H1 (cell line): Measurements from ENCODE around the gene NECAB3. TPM values are rescaled to one million over a fixed set of nuclear protein-coding genes. Genes with fewer than 3 reads are reported as not detected.

Source experiments
- CTCF ChIA-PET: fragments of 300-600 bp; sonication (Branson Sonifier 250); formaldehyde crosslinking; loops from one replicate; lab custom pipeline; 2021; ENCODE audit not compliant: partially characterized antibody; lab: Charles Lee
- POLR2A ChIA-PET: fragments of 300-600 bp; sonication (Branson Sonifier 250); formaldehyde crosslinking; loops from one replicate; lab custom pipeline; 2021; ENCODE audit warnings: inconsistent platforms; ENCODE audit not compliant: partially characterized antibody; lab: Charles Lee
- DNase-seq, 2 experiments: peaks; one replicate each; pipeline versions ENCODE4 v3.0.0 to v3.0.0-alpha.2; 2010 to 2022; ENCODE audit warnings: low spot score in 2 of 2, low read depth in 1 of 2, mixed read lengths in 1 of 2
- FAIRE-seq: peaks from 2 replicates; lab custom pipeline; 2011; peaks lifted over from hg19 to GRCh38; lab: Jason Lieb, UNC
- H2AFZ ChIP-seq: 2 replicates; pipeline ENCODE4 v1.8.1; 2012; ENCODE audit warnings: low read length, inconsistent platforms
- H2AK5ac ChIP-seq: 2 replicates; pipeline ENCODE4 v1.6.1; 2013; ENCODE audit warnings: low read depth, low read length
- H2BK120ac ChIP-seq: replicated peaks from 2 replicates; pipeline ENCODE3; 2013; ENCODE audit warnings: low read depth, low read length, inconsistent platforms
- H2BK12ac ChIP-seq: 2 replicates; pipeline ENCODE4 v1.6.1; 2013; ENCODE audit warnings: low read depth, low read length
- H2BK15ac ChIP-seq: 2 replicates; pipeline ENCODE4 v1.6.1; 2013; ENCODE audit warnings: low read length
- H2BK20ac ChIP-seq: 2 replicates; pipeline ENCODE4 v1.6.1; 2013; ENCODE audit warnings: low read length
- H2BK5ac ChIP-seq: 2 replicates; pipeline ENCODE4 v1.6.1; 2013; ENCODE audit warnings: low read depth, low read length
- H3K14ac ChIP-seq: 2 replicates; pipeline ENCODE4 v1.6.1; 2013; ENCODE audit warnings: inconsistent platforms; ENCODE audit not compliant: insufficient read length
- H3K18ac ChIP-seq: 2 replicates; pipeline ENCODE4 v1.6.1; 2013; ENCODE audit warnings: low read length; ENCODE audit errors: extremely low read depth
- H3K23ac ChIP-seq: 2 replicates; pipeline ENCODE4 v1.6.1; 2013; ENCODE audit warnings: inconsistent platforms; ENCODE audit not compliant: insufficient read length
- H3K23me2 ChIP-seq: 2 replicates; pipeline ENCODE4 v1.6.1; 2013; ENCODE audit warnings: low read depth, low read length
- H3K27ac ChIP-seq: 2 replicates; pipeline ENCODE4 v1.6.1; 2011; ENCODE audit warnings: low read depth, low read length, inconsistent platforms
- H3K27me3 ChIP-seq, 4 experiments: replicated peaks in 1 of 4; 1 replicate in 1 of 4; 2 replicates in 3 of 4; pipeline versions ENCODE4 v1.6.1 to v1.8.1; 2011 to 2013; ENCODE audit warnings: low read length in 3 of 4, mild to moderate bottlenecking in 3 of 4, inconsistent platforms in 2 of 4, mixed read lengths in 2 of 4, moderate library complexity in 1 of 4; ENCODE audit not compliant: control insufficient read depth in 3 of 4, insufficient read depth in 3 of 4; ENCODE audit errors: extremely low read depth in 1 of 4
- H3K36me3 ChIP-seq, 4 experiments: 2 replicates each; pipeline versions ENCODE4 v1.6.1 to v1.8.1; 2011 to 2013; ENCODE audit warnings: mild to moderate bottlenecking in 4 of 4, low read length in 3 of 4, moderate library complexity in 2 of 4, control low read depth in 1 of 4, inconsistent platforms in 1 of 4; ENCODE audit not compliant: insufficient read depth in 4 of 4, control insufficient read depth in 2 of 4
- H3K4ac ChIP-seq: replicated peaks from 2 replicates; pipeline ENCODE3; 2013; ENCODE audit warnings: low read length, low read depth, mixed read lengths, inconsistent platforms; ENCODE audit not compliant: insufficient read length
- H3K4me1 ChIP-seq, 4 experiments: replicated peaks in 1 of 4; 1 replicate in 1 of 4; 2 replicates in 3 of 4; pipeline versions ENCODE4 v1.6.1 to v1.8.1; 2011 to 2013; ENCODE audit warnings: low read length in 3 of 4, inconsistent platforms in 2 of 4, mixed read lengths in 1 of 4; ENCODE audit not compliant: insufficient read depth in 4 of 4, control insufficient read depth in 3 of 4
- H3K4me2 ChIP-seq, 2 experiments: 2 replicates each; pipeline versions ENCODE4 v1.6.1 to v1.8.1; 2011 to 2013; ENCODE audit warnings: low read depth in 2 of 2, low read length in 2 of 2, control low read depth in 1 of 2, inconsistent platforms in 1 of 2, mild to moderate bottlenecking in 1 of 2; ENCODE audit not compliant: insufficient read depth in 1 of 2
- H3K4me3 ChIP-seq, 4 experiments: fragments of 200-600, 300-600 bp in 1 of 4; sonication (generic), shearing (Covaris generic), sonication (Bioruptor Twin) in 1 of 4; 2 replicates each; pipeline versions ENCODE4 v1.5.1 to v1.8.1; 2011 to 2016; ENCODE audit warnings: low read length in 4 of 4, low read depth in 3 of 4, control low read depth in 2 of 4, inconsistent platforms in 2 of 4, mild to moderate bottlenecking in 2 of 4, mixed read lengths in 1 of 4, moderate library complexity in 1 of 4; ENCODE audit not compliant: insufficient read depth in 2 of 4; ENCODE audit errors: extremely low read depth in 1 of 4
- H3K56ac ChIP-seq: replicated peaks from 2 replicates; pipeline ENCODE3; 2013; ENCODE audit warnings: low read depth, mild to moderate bottlenecking, mixed read lengths, low read length, inconsistent platforms; ENCODE audit not compliant: insufficient read length
- H3K79me1 ChIP-seq: 2 replicates; pipeline ENCODE4 v1.6.1; 2013; ENCODE audit warnings: low read depth, low read length, control low read depth
- H3K79me2 ChIP-seq, 2 experiments: 2 replicates each; pipeline versions ENCODE4 v1.6.1 to v1.8.1; 2012 to 2013; ENCODE audit warnings: low read length in 2 of 2, mild to moderate bottlenecking in 2 of 2, inconsistent platforms in 1 of 2; ENCODE audit not compliant: insufficient read depth in 2 of 2, control insufficient read depth in 1 of 2
- H3K9ac ChIP-seq, 4 experiments: replicated peaks in 1 of 4; 1 replicate in 1 of 4; 2 replicates in 3 of 4; pipeline versions ENCODE4 v1.6.1 to v1.8.1; 2011 to 2013; ENCODE audit warnings: low read depth in 3 of 4, low read length in 3 of 4, control low read depth in 2 of 4, mild to moderate bottlenecking in 2 of 4, moderate library complexity in 2 of 4, inconsistent platforms in 1 of 4; ENCODE audit errors: extremely low read depth in 1 of 4
- H3K9me3 ChIP-seq, 2 experiments: 2 replicates each; pipeline versions ENCODE4 v1.6.1 to v1.8.1; 2012 to 2013; ENCODE audit warnings: mild to moderate bottlenecking in 2 of 2, moderate library complexity in 2 of 2, control low read depth in 1 of 2, inconsistent platforms in 1 of 2, low read depth in 1 of 2, low read length in 1 of 2, mixed read lengths in 1 of 2; ENCODE audit not compliant: insufficient read depth in 2 of 2
- H4K20me1 ChIP-seq, 2 experiments: replicated peaks in 1 of 2; 2 replicates each; pipeline versions ENCODE3 to v1.8.1; 2011 to 2013; ENCODE audit warnings: inconsistent platforms in 2 of 2, low read length in 2 of 2, mild to moderate bottlenecking in 1 of 2; ENCODE audit not compliant: insufficient read depth in 2 of 2, control insufficient read depth in 1 of 2
- H4K5ac ChIP-seq: 2 replicates; pipeline ENCODE4 v1.6.1; 2013; ENCODE audit warnings: low read length, low read depth, mixed read lengths, inconsistent platforms; ENCODE audit not compliant: insufficient read length
- H4K8ac ChIP-seq: 2 replicates; pipeline ENCODE4 v1.8.0; 2013; ENCODE audit warnings: mild to moderate bottlenecking, moderate library complexity, low read length, inconsistent platforms; ENCODE audit not compliant: insufficient read depth; ENCODE audit errors: extremely low read depth
- H4K91ac ChIP-seq: replicated peaks from 2 replicates; pipeline ENCODE3; 2013; ENCODE audit warnings: low read length, mixed read lengths, inconsistent platforms; ENCODE audit not compliant: insufficient read length
- HDAC6 ChIP-seq: IDR thresholded peaks from one replicate; pipeline ENCODE4 v1.7.1; 2012; ENCODE audit warnings: low read depth, mild to moderate bottlenecking, inconsistent platforms, low read length, moderate library complexity
- KDM5A ChIP-seq: fragments of 200-600 bp; IDR thresholded peaks from 2 replicates; pipeline ENCODE4 v1.7.1; 2012; ENCODE audit warnings: mild to moderate bottlenecking, low read length, inconsistent platforms, mixed read lengths
- MAFK ChIP-seq: IDR thresholded peaks from 2 replicates; pipeline ENCODE4 v1.6.1; 2012; ENCODE audit warnings: low read depth, mild to moderate bottlenecking, improper control_type of control experiment, low read length
- NANOG ChIP-seq: IDR thresholded peaks from 2 replicates; pipeline ENCODE4 v1.6.1; 2011; ENCODE audit warnings: low read length, low read depth, mild to moderate bottlenecking, inconsistent platforms; ENCODE audit not compliant: insufficient read depth, poor library complexity, severe bottlenecking
- PHF8 ChIP-seq: fragments of 200-600 bp; sonication (generic); conservative IDR thresholded peaks from 2 replicates; pipeline ENCODE4 v1.7.1; 2012; ENCODE audit warnings: low read depth, mild to moderate bottlenecking, inconsistent platforms, low read length, moderate library complexity
- RBBP5 ChIP-seq: IDR thresholded peaks from 2 replicates; pipeline ENCODE4 v1.7.1; 2012; ENCODE audit warnings: low read depth, mild to moderate bottlenecking, inconsistent platforms, low read length, moderate library complexity, borderline replicate concordance
- WGBS, 2 experiments: shearing (Covaris generic) in 1 of 2; methylation state at CpG; one replicate each; pipeline versions ENCODE4 v1.1.6 to v1.1.7; 2013 to 2015; ENCODE audit warnings: low lambda C conversion rate in 2 of 2, mixed read lengths in 2 of 2, inconsistent platforms in 1 of 2, low coverage in 1 of 2, missing lambda C conversion rate in 1 of 2; ENCODE audit not compliant: insufficient replicate concordance in 2 of 2, insufficient coverage in 1 of 2, insufficient read length in 1 of 2; ENCODE audit errors: extremely low coverage in 1 of 2, missing lambda C conversion rate in 1 of 2; 5-methylcytosine and 5-hydroxymethylcytosine counted together
- polyA plus RNA-seq, 7 experiments: library from polyadenylated mRNA; depleted of rRNA in 3 of 7; stranded (reverse) in 5 of 7; unstranded in 2 of 7; fragments of >200 nt in 5 of 7; fragments of 200-250 nt in 2 of 7; gene quantifications; 1 replicate in 5 of 7; 2 replicates in 1 of 7; 4 replicates in 1 of 7; pipeline versions ENCODE4 v1.2.1 to v1.2.3, GENCODE V29; 2011 to 2013; ENCODE audit warnings: missing spikeins in 2 of 7, mixed read lengths in 2 of 7
- total RNA-seq: library from RNA; stranded (reverse); fragmentation: NEBNext Ultra II Directional; extraction: Animal tissue kit (Norgen Biotek cat#: 25700); gene quantifications from 2 replicates; pipeline ENCODE4 v1.2.1, GENCODE V29; 2021

NECAB3 gene
- total and polyA plus RNA-seq, 2 of the 8 experiments (the other 6 are each of a cell fraction or from before 2014, with no cell fraction given): 20.5 to 46.2 TPM

GRCh38 chr20:33669873-33670640, 4.2 kb downstream of the NECAB3 start:
- Histone ChIP-seq H3K14ac (no peak overlapping the region), H3K4ac (no peak overlapping the region), H3K27ac (no peak overlapping the region), H2BK20ac (no peak overlapping the region), H3K23me2 (peaks cover 27% of the 10 kb centered on the region), H3K23ac (no peak overlapping the region), H4K91ac (no peak overlapping the region), H2BK12ac (no peak overlapping the region), H4K20me1 (peaks cover 0 to 15% of the 10 kb centered on the region in 2 experiments), H4K8ac (no peak overlapping the region; the same call in 1 of the 2 replicates), H2AFZ (no peak overlapping the region), H4K5ac (no peak overlapping the region), H3K4me3 (no peak overlapping the region), H3K36me3 (peaks cover 2 to 10% (median 6%) of the 10 kb centered on the region in 4 experiments; a peak in 4 of 8 replicates), H2BK120ac (no peak overlapping the region), H2BK5ac (no peak overlapping the region), H3K79me2 (no peaks in the 10 kb centered on the region), H3K18ac (no peak overlapping the region), H2AK5ac (no peak overlapping the region), H3K27me3 (peaks cover 0 to 10% (median 3%) of the 10 kb centered on the region in 4 experiments; a peak in 3 of 7 replicates), H3K56ac (no peak overlapping the region), H3K9ac (no peak overlapping the region), H3K4me2 (no peak overlapping the region), H3K79me1 (no peaks in the 10 kb centered on the region; the same call in 1 of the 2 replicates), H3K4me1 (peaks cover 0 to 26% (median 15%) of the 10 kb centered on the region in 4 experiments; a peak in 5 of 7 replicates), H2BK15ac (no peak overlapping the region), H3K9me3 (peaks cover 0 to 5% of the 10 kb centered on the region in 2 experiments; a peak in 1 of 4 replicates)
- TF ChIP-seq RBBP5 (no peak), KDM5A (no peak), PHF8 (no peak), NANOG (no peak), HDAC6 (no peak), MAFK (no peak)
- CTCF ChIA-PET: interaction anchor here (0.6 to 4.3 kb wide), 7 partner anchors 8 to 1654 kb away, joined by 3 to 38 read pairs (median 5); partner anchors contain the start of gene CDK5RAP1
- DNase-seq (no peak), FAIRE-seq (no peak)
- WGBS, 2 experiments: 95% methylated on average over 13 of the region's 13 CpGs; no CpG with 5 or more reads in 1 of the 2 experiments
- POLR2A ChIA-PET: interaction anchor here (0.6 to 17.9 kb wide), 3 partner anchors 9 to 254 kb away, joined by 3 to 245 read pairs (median 3); partner anchors contain the start of gene NECAB3
